Glomerular visceral epithelial cell (primary cell): Measurements from ENCODE around the gene ARL4C.

Experiments used
- DNase-seq: peaks from one replicate; pipeline ENCODE4 v3.0.0-alpha.2; 2016; ENCODE audit errors: extremely low spot score

The ARL4C gene

GRCh38 chr2:234447189-234447588 lies 49.7 kb downstream of the ARL4C start:
- no peak for DNase-seq

GRCh38 chr2:234446404-234447076 lies 50.3 kb downstream of the ARL4C start:
- DNase-seq = no peak

GRCh38 chr2:234444893-234445292 lies 52.0 kb downstream of the ARL4C start:
- DNase-seq = peak; percentile 58

DNA sequence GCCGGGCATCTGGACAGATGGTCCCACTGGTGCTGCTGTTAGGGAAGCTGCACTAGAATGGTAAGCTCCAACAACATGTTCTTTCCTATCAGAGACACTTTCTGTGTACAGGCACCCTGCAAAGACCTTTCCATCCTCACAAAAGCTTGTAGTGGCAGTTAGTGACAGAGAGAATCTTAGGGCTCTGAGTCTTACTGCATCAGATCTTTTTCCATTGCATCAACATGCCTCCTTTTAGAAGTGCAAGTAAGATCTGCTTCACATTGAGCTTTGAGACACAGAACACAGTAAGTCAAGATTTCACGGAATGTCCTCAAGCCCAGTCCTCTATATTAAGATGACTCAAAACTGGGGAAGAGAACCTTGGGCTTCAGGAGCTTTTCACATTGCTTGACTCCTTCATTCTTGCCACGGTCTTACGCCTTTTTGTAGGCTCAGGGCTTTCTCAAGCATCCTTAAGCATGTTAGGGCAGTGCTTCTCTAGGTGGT lies 52.6 kb downstream of the ARL4C start:
- no peak for DNase-seq
